ENCODE results near the gene HEYL. TPM values are rescaled to one million over a fixed set of nuclear protein-coding genes. Genes with fewer than 3 reads are reported as not detected.
A peak's percentile ranks its signal among the peaks of the same experiment; 100 is the strongest.

The HEYL gene
- total and polyA plus RNA-seq, 8 donors = 0.45 to 6.0 (median 3.4) TPM; not detected in 1

GRCh38 chr1:39635871-39636210, 3.6 kb downstream of the HEYL start:
- DNase-seq = peak in 1 of 2 donors; percentile 35
- intact Hi-C loops (cut with DNase I; ENCODE audit: low total_unique reads) = no loop called here
- TF ChIP-seq POLR2AphosphoS5 (IDR thresholded peaks at IDR 0.05) (no peak), EP300 (IDR thresholded peaks at IDR 0.05) (no peak), POLR2A (IDR thresholded peaks at IDR 0.05) (no peak), CTCF (IDR thresholded peaks at IDR 0.05) (no peak)
- H3K4me1 ChIP-seq = peaks cover 4 to 20% (median 17%) of the 10 kb centered on the region in 4 donors
- WGBS, 5 donors = 48 to 75% (median 60%) methylated on average over 2 of the region's 2 CpGs
- H3K36me3 ChIP-seq = no peaks in the 10 kb centered on the region
- H3K4me3 ChIP-seq = no peak overlapping the region
- no peaks in the 10 kb centered on the region for H3K9me3 ChIP-seq
- H3K27me3 ChIP-seq = peaks cover 0 to 55% (median 26%) of the 10 kb centered on the region in 3 donors
- peak overlapping the region; percentile 4 to 60 (median 58) for H3K27ac ChIP-seq

- Histone ChIP-seq H3K27me3 (peaks cover 0 to 50% (median 26%) of the 10 kb centered on the region in 3 donors), H3K9me3 (no peaks in the 10 kb centered on the region), H3K4me1 (peaks cover 4 to 20% (median 17%) of the 10 kb centered on the region in 4 donors), H3K27ac (peak overlapping the region; percentile 4 to 60 (median 58)), H3K36me3 (no peaks in the 10 kb centered on the region), H3K4me3 (no peak overlapping the region)
- peak in 1 of 2 donors; percentile 35 for DNase-seq
- TF ChIP-seq EP300 (IDR thresholded peaks at IDR 0.05) (peak; percentile 18), POLR2A (IDR thresholded peaks at IDR 0.05) (no peak)
- WGBS, 5 donors = 56 to 66% (median 59%) methylated on average over 12 of the region's 12 CpGs
- intact Hi-C loops (cut with DNase I; ENCODE audit: low total_unique reads) = no loop called here
Observed at GRCh38 chr1:39635205-39635870, 4.1 kb downstream of the HEYL start.

GRCh38 chr1:39633422-39633821, 6.0 kb downstream of the HEYL start:
- Histone ChIP-seq H3K4me3 (peak overlapping the region in 2 of 4 donors; percentile 16 to 34), H3K27me3 (peaks cover 0 to 32% (median 14%) of the 10 kb centered on the region in 3 donors), H3K9me3 (no peaks in the 10 kb centered on the region), H3K4me1 (peaks cover 0 to 10% (median 8%) of the 10 kb centered on the region in 4 donors), H3K27ac (peak overlapping the region in 3 of 5 donors; percentile 22 to 62 (median 37)), H3K36me3 (peaks cover 0 to 7% (median 0%) of the 10 kb centered on the region in 4 donors)
- no peak for DNase-seq
- WGBS, 5 donors = 60 to 86% (median 73%) methylated on average over 3 of the region's 3 CpGs
- intact Hi-C loops (cut with DNase I; ENCODE audit: low total_unique reads) = no loop called here
- TF ChIP-seq POLR2A (IDR thresholded peaks at IDR 0.05) = no peak

GRCh38 chr1:39632682-39633417, 6.6 kb downstream of the HEYL start:
- peaks cover 0 to 27% (median 14%) of the 10 kb centered on the region in 3 donors for H3K27me3 ChIP-seq
- peak; percentile 67 to 85 for DNase-seq
- H3K4me3 ChIP-seq = peak overlapping the region; percentile 16 to 34 (median 22)
- peaks cover 0 to 10% (median 8%) of the 10 kb centered on the region in 4 donors for H3K4me1 ChIP-seq
- 10 to 29% (median 22%) methylated on average over 16 to 61 of the region's 61 CpGs for WGBS, 5 donors
- H3K36me3 ChIP-seq = peaks cover 0 to 7% (median 0%) of the 10 kb centered on the region in 4 donors
- TF ChIP-seq POLR2AphosphoS5 (IDR thresholded peaks at IDR 0.05) = no peak
- TF ChIP-seq CTCF (IDR thresholded peaks at IDR 0.05) = no peak
- no peak for TF ChIP-seq EP300 (IDR thresholded peaks at IDR 0.05)
- no peak for TF ChIP-seq POLR2A (IDR thresholded peaks at IDR 0.05)
- peak overlapping the region in 3 of 5 donors; percentile 22 to 62 (median 37) for H3K27ac ChIP-seq
- H3K9me3 ChIP-seq = no peaks in the 10 kb centered on the region
- intact Hi-C loops (cut with DNase I; ENCODE audit: low total_unique reads) = no loop called here

- TF ChIP-seq POLR2AphosphoS5 (IDR thresholded peaks at IDR 0.05) (no peak), POLR2A (IDR thresholded peaks at IDR 0.05) (no peak), CTCF (IDR thresholded peaks at IDR 0.05) (no peak), EP300 (IDR thresholded peaks at IDR 0.05) (no peak)
- Histone ChIP-seq H3K4me3 (peak overlapping the region in 2 of 4 donors; percentile 21 to 24), H3K36me3 (peaks cover 0 to 7% (median 0%) of the 10 kb centered on the region in 4 donors), H3K27ac (peak overlapping the region in 2 of 5 donors; percentile 37 to 62), H3K27me3 (peaks cover 0 to 21% (median 14%) of the 10 kb centered on the region in 3 donors), H3K9me3 (no peaks in the 10 kb centered on the region), H3K4me1 (peaks cover 0 to 10% (median 8%) of the 10 kb centered on the region in 4 donors)
- intact Hi-C loops (cut with DNase I; ENCODE audit: low total_unique reads) = no loop called here
- DNase-seq = no peak
- 84 to 100% (median 89%) methylated on average over 1 to 5 of the region's 5 CpGs for WGBS, 5 donors
Observed at GRCh38 chr1:39632323-39632681, 7.1 kb downstream of the HEYL start.
